Medulla oblongata (tissue), 1 donor: ENCODE results near the gene NPAT.
"Not testable (repeated sequence)": the region's sequence is repeated elsewhere in the genome, so short reads cannot be mapped to it uniquely, and the experiment has no call there.

Source experiments
- DNase-seq: peaks from one replicate; pipeline ENCODE4 v3.0.0-alpha.2; 2015; ENCODE audit errors: extremely low spot score

Gene NPAT

DNA sequence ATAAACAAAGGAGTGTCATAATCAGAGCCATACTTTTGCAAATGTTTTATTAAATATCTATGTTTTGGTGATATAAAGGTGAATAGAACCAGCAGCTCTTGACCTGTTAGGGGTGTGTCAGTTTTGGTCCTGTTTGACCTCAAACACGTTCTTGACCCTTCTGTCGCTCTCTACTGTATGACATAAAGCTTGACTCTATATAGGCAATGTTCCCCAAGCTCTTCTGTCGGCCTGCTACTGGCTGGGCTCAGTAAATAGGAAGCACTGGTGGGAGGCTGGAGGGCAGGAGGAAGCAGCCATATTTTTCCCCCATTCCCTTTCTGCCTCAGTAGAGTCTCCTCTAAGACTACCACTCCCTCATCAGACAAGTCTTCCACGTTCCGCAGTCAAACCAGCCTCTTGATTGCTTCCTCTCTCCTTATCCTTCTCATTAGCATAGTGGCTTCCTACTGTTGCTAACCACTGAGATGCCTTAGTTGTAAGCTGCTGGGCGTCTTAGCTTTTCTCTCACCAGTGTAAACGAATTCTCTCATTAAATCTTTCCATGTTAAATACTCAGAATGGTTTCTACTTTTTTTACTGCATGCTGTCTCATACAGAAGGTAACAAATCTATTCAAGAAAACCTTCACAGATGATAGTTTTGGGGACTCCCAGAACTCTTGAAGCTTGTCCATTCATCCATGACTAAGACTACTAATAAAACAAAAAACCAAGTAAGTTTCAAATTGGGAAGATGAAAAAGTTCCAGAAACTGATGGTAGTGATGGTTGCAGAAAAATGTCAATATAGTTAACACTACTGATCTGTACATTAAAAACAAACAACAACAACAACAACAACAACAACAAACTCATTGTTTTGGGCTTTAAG is 3.3 kb downstream of the NPAT start:
- no peak for DNase-seq

DNA sequence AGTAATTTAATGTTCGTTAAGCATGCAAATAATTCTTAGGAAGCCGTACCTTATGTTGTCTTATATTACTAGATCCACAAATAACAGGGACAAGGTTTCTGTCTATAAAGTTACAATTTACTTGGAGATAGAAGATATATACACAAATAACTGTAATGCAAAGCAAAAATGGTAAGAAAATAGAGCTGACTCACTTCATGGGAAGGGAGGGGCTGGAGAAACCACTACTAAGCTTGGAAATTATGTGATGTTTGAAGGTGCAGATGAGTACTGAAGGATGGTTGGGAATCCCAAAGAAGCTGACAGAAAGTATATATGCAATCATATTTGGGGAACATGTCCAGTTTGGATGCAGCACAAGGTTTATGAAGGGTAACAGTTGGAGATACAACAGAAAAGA is 4.0 kb downstream of the NPAT start:
- DNase-seq = no peak

DNA sequence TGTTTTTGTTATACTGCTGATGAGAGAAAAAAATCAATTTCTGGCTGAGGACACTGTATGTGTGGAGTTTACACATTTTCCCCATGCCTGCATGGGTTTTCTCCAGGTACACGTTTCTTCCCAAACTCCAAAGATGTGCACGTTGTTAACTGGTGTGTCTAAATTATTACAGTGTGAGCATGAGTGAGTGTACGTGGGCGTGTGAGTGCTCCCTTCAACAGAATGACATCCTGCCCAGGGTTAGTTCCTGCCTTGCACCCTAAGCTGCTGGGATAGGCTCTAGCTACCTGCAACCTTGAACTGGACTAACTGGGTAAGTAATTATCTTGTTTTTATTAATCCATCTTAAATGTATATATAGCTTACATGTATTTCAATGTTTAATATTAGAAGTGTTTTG is 5.5 kb downstream of the NPAT start:
- DNase-seq = no peak

DNA sequence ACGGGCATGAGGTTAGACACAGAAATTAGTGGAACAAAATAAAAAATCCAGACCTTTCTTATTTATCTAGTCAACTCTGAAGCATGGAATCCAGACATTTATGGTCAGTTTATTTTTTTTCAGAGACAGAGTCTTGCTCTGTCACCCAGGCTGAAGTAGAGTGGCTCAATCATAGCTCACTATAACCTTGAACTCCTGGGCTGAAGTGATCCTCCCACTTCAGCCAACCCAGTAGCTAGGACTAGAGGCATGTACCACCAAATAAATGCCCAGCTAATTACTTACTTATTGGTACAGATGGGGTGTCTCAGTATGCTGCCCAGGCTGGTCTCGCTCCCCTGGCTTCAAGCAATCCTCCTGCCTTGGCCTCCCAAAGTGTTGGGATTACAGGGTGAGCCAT is 8.7 kb downstream of the NPAT start:
- no peak for DNase-seq

DNA sequence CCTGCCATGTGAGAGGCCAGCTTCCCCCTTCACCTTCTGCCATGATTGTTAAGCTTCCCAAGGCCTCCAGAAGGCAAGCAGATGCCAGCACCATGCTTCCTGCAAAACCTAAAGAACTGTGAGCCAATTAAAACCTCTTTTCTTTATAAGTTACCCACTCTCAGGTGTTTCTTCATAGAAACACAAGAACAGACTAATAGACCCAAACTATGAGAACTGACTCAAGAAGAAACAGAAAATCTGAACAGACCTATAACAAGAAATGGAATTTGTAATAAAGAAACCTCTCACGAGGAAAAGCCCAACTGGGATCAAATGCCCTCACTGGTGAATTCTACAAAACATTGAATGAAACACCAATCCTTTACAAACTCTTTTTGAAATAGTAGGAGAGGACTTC is 12.0 kb downstream of the NPAT start:
- DNase-seq = no peak

DNA sequence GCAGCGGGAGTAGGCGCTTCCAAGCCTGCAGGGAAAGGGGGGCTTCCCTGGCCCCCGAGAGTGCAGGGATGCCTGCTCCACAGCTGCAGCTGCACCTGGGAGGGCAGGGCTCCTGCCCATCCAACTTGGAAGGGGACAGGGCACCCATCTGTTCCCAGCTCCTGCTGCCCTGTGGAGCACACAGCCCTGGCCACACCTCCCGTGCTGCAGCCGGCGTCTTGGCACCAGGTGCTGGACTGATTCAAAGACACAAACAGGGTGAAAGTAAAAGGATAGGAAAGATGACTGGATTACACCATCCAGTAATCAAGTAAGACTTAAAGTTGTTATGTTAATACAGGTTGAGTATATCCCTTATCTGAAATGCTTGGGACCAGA is 14.8 kb downstream of the NPAT start:
- DNase-seq = no peak

DNA sequence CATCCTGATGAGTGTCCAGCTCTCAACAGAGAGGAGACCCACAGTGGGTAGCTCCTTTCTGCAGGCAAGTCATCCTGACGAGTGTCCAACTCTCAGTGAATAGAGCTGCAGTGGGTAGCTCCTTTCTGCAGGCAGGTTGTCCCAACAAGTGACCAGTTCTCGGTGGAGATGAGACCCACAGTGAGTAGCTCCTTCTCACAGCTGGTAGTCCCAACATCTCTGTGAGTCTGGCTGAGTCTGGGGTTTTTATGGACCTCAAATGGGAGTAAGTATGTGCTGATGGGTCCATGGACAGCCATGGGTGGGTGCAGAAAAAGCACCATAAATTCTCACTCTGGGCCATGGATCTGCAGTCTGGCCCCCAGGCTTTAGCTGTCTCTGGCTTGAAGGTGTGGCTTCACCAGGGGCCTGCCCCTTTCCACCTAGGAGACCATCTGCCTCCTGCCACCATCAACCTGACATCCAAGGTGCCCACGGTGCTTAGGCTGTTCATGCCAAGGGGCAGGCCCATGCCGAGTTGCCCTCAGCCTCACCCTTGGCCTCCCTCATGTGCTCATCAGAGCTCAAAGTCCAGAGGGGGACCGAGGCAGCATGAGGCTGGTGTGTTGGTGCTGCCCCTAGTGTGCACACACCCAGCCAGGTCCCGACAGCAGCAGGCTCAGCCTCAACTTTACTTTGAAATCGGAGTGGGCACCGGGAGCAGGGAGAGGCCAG is 15.3 kb downstream of the NPAT start:
- no peak for DNase-seq

DNA sequence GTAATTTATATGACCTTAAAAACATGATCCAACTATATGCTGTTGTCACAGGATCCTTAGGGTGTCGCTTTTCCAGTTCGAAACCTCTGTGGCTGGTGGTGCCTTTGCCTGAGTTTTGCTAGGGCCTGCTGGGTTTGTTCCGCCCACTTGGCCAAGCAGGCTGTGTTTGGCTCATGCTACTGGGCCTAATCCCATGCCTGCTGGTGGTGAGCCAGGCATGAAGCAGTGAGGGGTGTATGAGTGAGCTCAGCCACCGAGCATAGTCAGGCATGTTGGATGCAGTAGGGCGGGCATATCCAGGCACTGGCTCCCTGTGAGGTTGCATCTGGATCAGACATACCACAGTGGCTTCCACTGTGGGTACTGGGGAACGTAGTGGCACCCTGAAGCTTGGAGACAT is 16.3 kb downstream of the NPAT start:
- DNase-seq = no peak

DNA sequence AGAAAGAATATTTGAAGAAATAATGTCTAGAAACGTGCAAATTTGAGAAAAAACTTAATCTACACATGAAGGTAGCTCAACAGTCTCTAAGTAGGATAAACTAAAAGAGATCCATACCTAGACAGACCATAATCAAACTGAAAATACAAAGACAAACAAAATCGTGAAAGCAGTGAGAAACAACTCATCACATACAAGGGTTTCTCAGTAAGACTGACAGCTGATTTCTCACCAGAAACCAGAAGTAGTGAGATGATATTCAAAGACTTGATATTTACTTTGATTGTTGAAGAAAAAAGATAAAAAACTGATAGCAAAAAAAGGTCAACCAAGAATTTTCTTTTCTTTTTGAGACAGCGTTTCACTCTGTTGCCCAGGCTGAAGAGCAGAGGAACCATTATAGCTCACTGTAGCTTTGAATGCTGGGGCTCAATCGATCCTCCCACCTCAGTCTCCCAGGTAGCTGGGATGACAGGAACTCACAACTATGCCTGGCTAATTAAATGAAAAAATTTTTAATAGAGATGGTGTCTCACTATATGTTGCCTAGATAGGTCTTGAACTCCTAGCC is 17.4 kb downstream of the NPAT start:
- no peak for DNase-seq

DNA sequence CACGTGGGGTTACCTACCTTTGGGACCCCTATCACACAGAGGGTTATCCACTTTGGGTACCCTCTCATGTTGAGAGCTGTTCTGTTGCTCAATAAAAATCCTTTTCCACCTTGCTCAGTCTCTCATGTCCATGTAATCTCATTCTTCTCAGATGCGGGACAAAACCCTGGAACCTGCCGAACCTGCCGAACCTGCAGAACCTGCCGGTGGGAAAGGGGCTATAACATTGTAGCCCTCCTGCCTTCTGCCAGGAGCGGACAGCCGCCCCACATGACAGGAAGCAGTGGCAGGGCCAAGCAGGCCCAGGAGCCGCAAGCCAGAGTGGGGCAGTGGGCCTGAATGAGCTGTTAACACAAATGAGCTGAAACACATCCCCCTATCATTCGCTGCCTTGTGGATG is 18.1 kb downstream of the NPAT start:
- no peak for DNase-seq

DNA sequence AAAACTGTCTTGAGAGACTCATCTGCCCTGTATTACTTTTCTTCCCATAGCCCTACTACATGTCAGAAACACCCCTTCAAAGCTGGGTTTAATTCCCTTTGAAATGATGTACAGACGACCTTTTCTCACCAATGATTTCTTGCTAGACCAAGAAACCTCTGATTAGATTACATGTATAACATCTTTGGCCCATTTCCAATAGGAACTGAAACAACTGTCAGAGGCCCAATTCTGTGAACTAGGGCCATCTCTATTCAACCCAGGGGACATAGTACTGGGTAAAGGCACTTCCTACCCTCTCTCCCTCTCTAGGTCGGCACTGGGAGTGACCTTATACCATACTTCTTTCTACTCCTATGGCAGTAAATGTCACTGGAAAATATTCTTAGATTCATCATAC is 19.4 kb downstream of the NPAT start:
- DNase-seq = no peak

DNA sequence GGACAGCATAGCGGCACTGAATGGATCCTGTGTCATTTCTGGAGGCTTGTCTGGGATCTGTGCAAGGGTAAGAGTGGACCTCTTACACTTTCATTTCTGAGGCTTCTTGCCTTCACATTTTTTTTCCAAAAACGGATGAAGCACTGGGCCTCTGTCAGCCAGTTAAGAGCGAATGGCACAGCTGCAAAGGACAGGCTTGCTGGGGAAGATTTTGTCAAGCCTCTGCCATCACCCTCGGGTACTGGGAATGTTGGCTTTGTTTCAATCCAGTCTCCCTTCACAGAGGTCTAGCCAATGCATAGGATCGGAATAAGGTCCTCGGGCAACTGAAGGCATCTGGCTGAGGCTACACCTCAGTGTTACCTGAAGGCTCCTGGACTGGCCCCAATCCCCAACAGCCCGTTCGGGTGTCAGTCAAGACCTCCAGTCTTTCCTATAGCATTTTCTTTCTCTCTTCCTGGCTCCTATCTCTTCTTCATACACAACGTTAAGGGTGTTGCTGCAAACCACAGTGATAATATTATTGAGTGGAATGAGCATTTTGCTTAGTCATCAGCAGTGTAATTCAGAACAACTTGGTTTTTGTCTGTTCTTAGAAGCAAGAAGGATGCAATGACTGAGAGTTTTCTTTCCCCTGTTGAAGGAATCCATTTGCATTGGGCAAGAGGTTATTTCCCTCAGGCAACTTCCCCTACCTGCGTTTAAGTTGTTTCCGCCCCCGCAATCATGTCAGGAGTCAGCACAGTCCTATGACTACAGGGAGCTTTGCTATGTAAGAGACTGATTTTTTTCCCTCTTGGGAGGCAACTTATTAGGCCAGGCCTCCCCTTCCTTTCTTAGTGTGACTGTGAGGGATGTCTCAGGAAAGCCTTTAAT is 22.8 kb downstream of the NPAT start:
- DNase-seq = peak; percentile 17

DNA sequence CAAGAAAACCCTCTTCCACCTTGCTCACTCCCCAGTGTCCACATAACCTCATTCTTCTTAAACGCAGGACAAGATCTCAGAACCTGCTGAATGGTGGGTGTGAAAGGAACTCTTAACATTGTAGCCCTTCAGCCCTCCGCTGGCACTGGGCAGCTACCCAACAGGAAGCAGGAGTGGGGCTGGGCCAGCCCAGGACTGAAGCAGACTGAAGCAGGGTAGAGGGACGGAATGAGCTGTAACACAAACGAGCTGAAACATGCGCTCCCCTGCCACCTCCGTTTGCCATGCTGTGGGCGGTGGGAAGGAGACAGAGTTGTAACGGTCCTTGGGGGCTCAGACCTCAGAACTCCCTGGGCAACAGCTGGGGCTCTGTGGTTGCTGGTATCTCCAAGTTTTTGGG is 23.6 kb downstream of the NPAT start:
- DNase-seq = no peak

DNA sequence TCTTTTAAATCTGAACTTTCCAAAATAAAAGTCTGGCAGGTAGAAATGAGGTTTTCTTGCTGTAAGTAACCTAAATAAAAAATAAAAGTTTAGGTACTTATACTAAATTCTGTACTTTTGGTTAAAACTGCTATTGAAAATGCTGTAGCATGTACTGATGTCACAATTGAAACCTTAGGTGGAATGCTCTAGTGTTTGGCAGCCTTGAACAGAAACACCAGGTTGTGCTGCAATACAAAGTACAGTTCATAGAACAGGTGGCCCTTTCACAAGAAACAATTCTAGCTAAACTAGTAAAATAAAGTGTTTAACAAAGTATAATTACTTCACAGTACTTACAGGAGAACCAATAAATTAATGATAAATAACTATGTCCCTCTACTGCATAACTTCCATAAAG is 25.1 kb downstream of the NPAT start:
- DNase-seq = no peak

DNA sequence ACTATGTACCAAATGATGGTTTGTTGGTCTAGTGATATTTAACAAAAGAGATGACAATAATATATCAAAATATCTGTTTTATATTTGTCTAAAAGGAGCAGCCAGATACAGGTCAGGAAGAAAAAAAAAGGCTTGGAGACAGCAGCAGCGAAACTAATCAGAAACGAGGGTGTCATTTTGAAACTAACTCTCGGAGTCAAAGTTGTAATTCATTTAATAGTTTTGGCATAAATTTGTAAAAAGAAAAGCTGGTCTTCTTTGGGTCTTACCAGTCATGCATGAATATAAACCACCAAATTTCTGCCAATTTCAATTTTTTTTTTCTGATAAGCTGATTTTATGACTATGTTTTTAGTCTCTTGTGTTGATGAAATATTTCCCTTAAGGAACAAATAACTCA is 25.5 kb downstream of the NPAT start:
- no peak for DNase-seq

DNA sequence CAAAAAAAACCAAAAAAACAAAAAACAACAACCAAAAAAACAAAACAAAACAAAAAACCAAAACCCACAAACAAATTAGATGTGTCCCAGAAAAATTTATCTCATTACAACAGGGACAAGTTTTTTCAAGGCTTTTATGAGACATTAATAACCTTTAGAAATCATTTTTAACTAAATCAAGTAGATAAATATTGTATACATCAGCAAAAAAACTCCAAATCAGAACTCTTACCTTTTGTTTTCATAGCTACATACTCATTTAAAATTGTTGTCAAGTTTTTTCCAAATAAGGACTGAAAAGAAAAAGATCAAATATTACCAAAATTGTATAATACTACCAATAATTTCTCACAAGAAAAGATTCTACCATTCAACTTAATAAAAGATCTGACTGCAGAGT is 28.7 kb downstream of the NPAT start:
- DNase-seq = no peak

DNA sequence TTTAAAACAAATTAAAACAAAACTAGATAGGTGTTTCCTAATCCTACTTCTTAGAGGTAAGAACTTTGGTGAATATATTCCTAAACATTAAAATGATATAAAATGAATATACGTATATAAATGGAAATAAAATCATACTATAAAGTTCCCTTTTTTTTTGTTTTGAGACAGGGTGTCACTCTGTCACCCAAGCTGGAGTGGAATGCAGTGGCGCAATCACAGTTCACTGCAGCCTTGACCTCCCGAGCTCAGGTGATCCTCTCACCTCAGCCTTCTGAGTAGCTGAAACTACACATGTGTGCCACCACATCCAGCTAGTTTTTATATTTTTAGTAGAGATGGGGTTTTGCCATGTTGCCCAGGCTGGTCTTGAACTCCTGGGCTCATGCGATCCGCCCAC is 44.9 kb downstream of the NPAT start:
- DNase-seq = no peak

DNA sequence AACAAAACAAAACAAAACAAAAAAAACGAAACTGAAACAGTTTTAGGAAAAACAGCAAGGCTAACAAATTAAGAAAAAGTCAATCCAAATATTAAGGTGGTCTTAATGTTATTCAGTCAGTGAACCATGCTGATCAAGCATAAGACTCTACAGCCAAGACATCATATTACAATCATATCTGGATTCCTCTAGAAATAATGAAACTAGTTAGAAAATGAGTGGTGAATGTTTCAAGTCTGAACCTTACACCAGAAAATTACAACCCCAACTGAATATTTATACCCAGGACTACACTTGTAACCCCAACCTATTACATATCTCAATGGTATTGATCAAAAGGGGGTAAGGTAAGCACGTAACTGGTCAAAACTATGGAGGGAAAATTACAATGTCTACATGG is 52.3 kb downstream of the NPAT start:
- DNase-seq = no peak

DNA sequence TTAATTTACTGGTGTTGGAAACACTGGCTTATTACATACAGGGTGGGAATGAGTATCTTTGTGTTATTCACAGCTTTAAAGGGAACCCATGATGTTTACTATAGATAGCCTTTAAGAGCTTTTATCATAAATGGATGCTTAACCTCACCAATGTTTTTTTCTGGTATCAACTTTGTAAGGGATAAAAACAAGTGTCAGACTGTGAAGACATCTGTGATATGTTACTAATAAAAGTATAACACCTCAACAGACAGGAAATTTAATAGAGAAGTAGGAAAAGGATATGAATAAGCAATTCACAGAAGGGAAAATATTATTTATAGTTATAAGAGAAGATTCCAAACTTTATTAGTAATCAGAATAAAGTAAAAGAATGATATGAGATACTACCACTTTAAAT is 54.8 kb downstream of the NPAT start:
- no peak for DNase-seq

DNA sequence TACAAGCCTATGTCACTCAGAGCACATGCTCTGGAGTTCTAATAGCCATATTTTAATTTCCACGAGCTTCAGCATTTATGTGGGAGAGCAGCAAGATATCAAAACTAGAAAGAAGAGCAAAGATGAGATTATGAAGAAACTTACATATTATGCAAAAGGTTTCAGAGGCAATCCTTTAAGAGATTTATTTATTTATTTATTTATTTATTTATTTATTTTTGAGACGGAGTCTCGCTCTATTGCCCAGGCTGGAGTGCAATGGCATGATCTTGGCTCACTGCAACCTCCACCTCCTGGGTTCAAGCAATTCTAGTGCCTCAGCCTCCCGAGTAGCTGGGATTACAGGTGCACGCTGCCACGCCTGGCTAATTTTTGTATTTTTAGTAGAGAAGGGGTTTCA is 59.6 kb downstream of the NPAT start:
- not testable (repeated sequence) for DNase-seq

DNA sequence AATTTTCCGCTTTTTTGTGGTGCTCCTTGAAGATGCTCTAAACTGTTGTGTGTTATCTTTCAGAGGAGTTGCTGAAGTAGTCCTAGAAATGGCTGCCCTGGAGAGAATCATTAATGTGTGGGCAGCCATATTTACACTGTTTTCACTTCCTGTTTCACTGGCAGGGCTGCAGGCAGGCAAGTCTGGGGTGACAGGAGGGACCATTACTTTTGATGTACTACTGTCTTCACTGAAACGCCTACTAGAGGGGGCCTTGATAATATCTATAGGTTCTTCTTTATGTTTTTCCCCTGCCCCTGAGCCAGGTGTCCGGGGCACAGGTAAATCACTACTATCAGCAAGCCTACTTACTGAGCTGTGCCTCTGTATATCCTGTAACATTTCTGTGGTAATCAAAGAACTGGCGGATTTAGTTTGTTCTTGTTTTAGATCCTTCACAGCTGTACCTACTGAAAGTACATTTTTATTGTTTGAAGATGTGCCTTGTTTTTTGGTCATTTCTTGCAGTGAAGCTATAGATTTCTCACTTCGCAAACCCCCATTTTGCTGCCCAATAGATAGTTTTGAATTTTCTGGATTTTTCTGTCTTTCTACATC is 61.4 kb downstream of the NPAT start:
- DNase-seq = no peak

DNA sequence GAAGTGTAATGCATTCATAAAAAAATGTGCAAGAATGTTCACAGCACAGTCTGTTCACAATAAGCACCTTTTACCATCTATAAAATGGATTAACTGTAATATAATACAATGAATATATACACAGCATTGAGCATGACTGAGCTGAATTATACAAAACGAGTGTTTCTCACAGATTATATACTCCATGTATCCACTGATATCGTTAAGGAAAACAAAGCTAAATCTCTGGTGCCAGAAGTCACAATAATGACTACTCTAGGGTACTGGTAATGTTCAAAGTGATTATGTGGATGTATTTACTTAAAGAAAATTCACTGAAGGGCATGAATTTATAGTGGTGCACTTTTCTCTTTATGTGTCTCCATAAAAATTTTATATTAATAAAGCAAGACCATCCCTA is 67.8 kb downstream of the NPAT start:
- no peak for DNase-seq
